Mesothelial cell of epicardium (in vitro differentiated cells): ENCODE data around the gene SLC16A11. TPM values are rescaled to one million over a fixed set of nuclear protein-coding genes. Genes with fewer than 3 reads are reported as not detected.
A peak's percentile ranks its signal among the peaks of the same experiment; 100 is the strongest.
"Not testable (repeated sequence)": the region's sequence is repeated elsewhere in the genome, so short reads cannot be mapped to it uniquely, and the experiment has no call there.

Experiments
- DNase-seq, 2 experiments: peaks; one replicate each; pipeline ENCODE4 v3.0.0; 2021; ENCODE audit warnings: low spot score in 2 of 2; ENCODE audit not compliant: unreplicated experiment in 2 of 2
- H3K27ac Mint-ChIP-seq: 2 replicates; pipeline ENCODE4 v1.8.0; 2021; ENCODE audit warnings: mixed read lengths
- H3K27me3 Mint-ChIP-seq: 2 replicates; pipeline ENCODE4 v1.8.0; 2021; ENCODE audit warnings: low read depth, mixed read lengths
- H3K36me3 Mint-ChIP-seq: 2 replicates; pipeline ENCODE4 v1.8.0; 2021; ENCODE audit warnings: mixed read lengths
- H3K4me1 Mint-ChIP-seq: 2 replicates; pipeline ENCODE4 v1.8.0; 2021; ENCODE audit warnings: mixed read lengths
- H3K4me3 Mint-ChIP-seq: 2 replicates; pipeline ENCODE4 v1.8.0; 2021; ENCODE audit warnings: mild to moderate bottlenecking, moderate library complexity, mixed read lengths
- H3K9me3 Mint-ChIP-seq: 2 replicates; pipeline ENCODE4 v1.8.0; 2021; ENCODE audit warnings: mixed read lengths
- total RNA-seq: library from RNA; stranded (reverse); gene quantifications from 3 replicates; pipeline ENCODE4 v1.2.1, GENCODE V29; 2021
- TF ChIP-seq, protein P1 (sequence below): fragments of 200-600 bp; sonication (generic); IDR thresholded peaks from one replicate; pipeline ENCODE4 v1.5.0; 2021; ENCODE audit warnings: antibody characterized with exemption; ENCODE audit not compliant: unreplicated experiment

The SLC16A11 gene
- total RNA-seq, 1 donor from 2014 or later, result 5.1 TPM

- no peak within 1 kb of the TSS for H3K27ac Mint-ChIP-seq
- peaks cover 2% of the 10 kb centered on the region for H3K4me1 Mint-ChIP-seq
- no peaks in the 10 kb centered on the region for H3K9me3 Mint-ChIP-seq
- H3K4me3 Mint-ChIP-seq, result peak within 1 kb of the TSS; percentile 65
- H3K36me3 Mint-ChIP-seq, result peaks cover 20% of the 10 kb centered on the region
- TF ChIP-seq, protein P1, sequence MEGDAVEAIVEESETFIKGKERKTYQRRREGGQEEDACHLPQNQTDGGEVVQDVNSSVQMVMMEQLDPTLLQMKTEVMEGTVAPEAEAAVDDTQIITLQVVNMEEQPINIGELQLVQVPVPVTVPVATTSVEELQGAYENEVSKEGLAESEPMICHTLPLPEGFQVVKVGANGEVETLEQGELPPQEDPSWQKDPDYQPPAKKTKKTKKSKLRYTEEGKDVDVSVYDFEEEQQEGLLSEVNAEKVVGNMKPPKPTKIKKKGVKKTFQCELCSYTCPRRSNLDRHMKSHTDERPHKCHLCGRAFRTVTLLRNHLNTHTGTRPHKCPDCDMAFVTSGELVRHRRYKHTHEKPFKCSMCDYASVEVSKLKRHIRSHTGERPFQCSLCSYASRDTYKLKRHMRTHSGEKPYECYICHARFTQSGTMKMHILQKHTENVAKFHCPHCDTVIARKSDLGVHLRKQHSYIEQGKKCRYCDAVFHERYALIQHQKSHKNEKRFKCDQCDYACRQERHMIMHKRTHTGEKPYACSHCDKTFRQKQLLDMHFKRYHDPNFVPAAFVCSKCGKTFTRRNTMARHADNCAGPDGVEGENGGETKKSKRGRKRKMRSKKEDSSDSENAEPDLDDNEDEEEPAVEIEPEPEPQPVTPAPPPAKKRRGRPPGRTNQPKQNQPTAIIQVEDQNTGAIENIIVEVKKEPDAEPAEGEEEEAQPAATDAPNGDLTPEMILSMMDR, result no peak
- H3K27me3 Mint-ChIP-seq, result peaks cover 17% of the 10 kb centered on the region
- no peak for DNase-seq
Measured at GRCh38 chr17:6995500-6996255, 48.2 kb downstream of the SLC16A11 start, which contains the start of gene ALOX12. Gene ALOX12, plus strand, starts transcription at chr17:6996049. Its CDS starts 69 bp downstream, at chr17:6996118.

GRCh38 chr17:6994666-6995256 lies 49.1 kb downstream of the SLC16A11 start:
- Mint-ChIP-seq H3K27me3 (peaks cover 17% of the 10 kb centered on the region), H3K4me3 (peak overlapping the region; percentile 9), H3K9me3 (no peaks in the 10 kb centered on the region), H3K36me3 (peaks cover 20% of the 10 kb centered on the region), H3K4me1 (peaks cover 2% of the 10 kb centered on the region), H3K27ac (no peak overlapping the region)
- TF ChIP-seq, protein P1, result no peak
- no peak for DNase-seq

DNA sequence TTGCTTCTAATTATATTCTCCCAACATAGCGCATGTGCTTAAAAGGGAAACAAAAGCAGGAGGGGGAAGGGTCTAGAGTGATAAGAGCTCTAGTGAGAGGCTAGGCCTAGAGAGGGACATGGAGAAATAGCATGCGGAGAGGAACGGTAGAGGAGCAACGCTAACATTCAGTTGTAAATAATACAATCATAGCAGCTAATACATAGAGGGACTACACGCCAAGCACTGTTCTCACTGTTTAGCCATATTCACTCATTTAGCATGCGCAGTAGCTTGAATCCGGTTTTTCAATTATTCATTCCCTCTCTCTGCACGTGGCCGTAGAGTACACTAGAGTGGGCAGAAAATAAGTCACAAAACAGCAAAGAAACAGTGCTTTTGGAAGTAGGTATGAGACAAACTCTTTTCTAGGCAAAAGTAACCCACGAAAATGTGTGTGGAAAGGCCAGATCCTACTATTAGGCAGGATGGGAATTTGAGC lies 49.7 kb downstream of the SLC16A11 start:
- Mint-ChIP-seq H3K27ac (no peak overlapping the region), H3K4me3 (no peak overlapping the region), H3K36me3 (peaks cover 15% of the 10 kb centered on the region), H3K9me3 (no peaks in the 10 kb centered on the region), H3K27me3 (peaks cover 17% of the 10 kb centered on the region), H3K4me1 (peaks cover 2% of the 10 kb centered on the region)
- DNase-seq, result no peak
- TF ChIP-seq, protein P1, result no peak

- not testable (repeated sequence) for H3K4me3 Mint-ChIP-seq, H3K4me1 Mint-ChIP-seq, H3K9me3 Mint-ChIP-seq, H3K27ac Mint-ChIP-seq, DNase-seq
- Mint-ChIP-seq H3K36me3 (peaks cover 12% of the 10 kb centered on the region), H3K27me3 (peaks cover 17% of the 10 kb centered on the region)
Measured at GRCh38 chr17:6993613-6994056, 50.3 kb downstream of the SLC16A11 start.

Other genes with a start within 250 kb of the SLC16A11 start
- gene TEKT1, start 212.4 kb downstream of the SLC16A11 start, total RNA-seq, result not detected in 3 replicates
- gene ALOX12, start 48.0 kb downstream of the SLC16A11 start, total RNA-seq, result 0.22 to 0.40 TPM in 2 of 3 replicates, not detected in the other
- gene RNASEK, start 31.5 kb downstream of the SLC16A11 start, total RNA-seq, result 154 to 166 TPM (median 159 TPM) in 3 replicates
- 0.22 to 0.34 TPM in 2 of 3 replicates, not detected in the other for gene BCL6B, start 21.0 kb downstream of the SLC16A11 start, total RNA-seq
- gene SLC16A13, start 8.1 kb downstream of the SLC16A11 start, total RNA-seq, result 10.4 to 10.7 TPM (median 10.7 TPM) in 3 replicates
- not detected in 3 replicates for gene CLEC10A, start 36.2 kb upstream of the SLC16A11 start, total RNA-seq
- not detected in 3 replicates for gene ASGR2, start 70.7 kb upstream of the SLC16A11 start, total RNA-seq
- 15.9 to 19.7 TPM (median 16.5 TPM) in 3 replicates for gene ASGR1, start 135.3 kb upstream of the SLC16A11 start, total RNA-seq
- gene DLG4, start 175.7 kb upstream of the SLC16A11 start, total RNA-seq, result 59.9 to 62.4 TPM (median 60.2 TPM) in 3 replicates
- gene ACADVL, start 175.8 kb upstream of the SLC16A11 start, total RNA-seq, result 385 to 424 TPM (median 410 TPM) in 3 replicates
- gene DVL2, start 190.4 kb upstream of the SLC16A11 start, total RNA-seq, result 87.3 to 96.1 TPM (median 94.0 TPM) in 3 replicates
- 55.4 to 57.1 TPM (median 55.6 TPM) in 3 replicates for gene PHF23, start 195.4 kb upstream of the SLC16A11 start, total RNA-seq
- 424 to 451 TPM (median 429 TPM) in 3 replicates for gene GABARAP, start 198.4 kb upstream of the SLC16A11 start, total RNA-seq
- 122 to 132 TPM (median 130 TPM) in 3 replicates for gene CTDNEP1, start 207.6 kb upstream of the SLC16A11 start, total RNA-seq
- gene ELP5, start 208.1 kb upstream of the SLC16A11 start, total RNA-seq, result 37.9 to 42.8 TPM (median 42.1 TPM) in 3 replicates
- 79.2 to 86.1 TPM (median 79.9 TPM) in 3 replicates for gene CLDN7, start 218.4 kb upstream of the SLC16A11 start, total RNA-seq
- gene SLC2A4, start 237.6 kb upstream of the SLC16A11 start, total RNA-seq, result 1.6 to 1.8 TPM (median 1.6 TPM) in 3 replicates